ENCODE data around the gene ARHGAP10.

ARHGAP10 gene

DNA sequence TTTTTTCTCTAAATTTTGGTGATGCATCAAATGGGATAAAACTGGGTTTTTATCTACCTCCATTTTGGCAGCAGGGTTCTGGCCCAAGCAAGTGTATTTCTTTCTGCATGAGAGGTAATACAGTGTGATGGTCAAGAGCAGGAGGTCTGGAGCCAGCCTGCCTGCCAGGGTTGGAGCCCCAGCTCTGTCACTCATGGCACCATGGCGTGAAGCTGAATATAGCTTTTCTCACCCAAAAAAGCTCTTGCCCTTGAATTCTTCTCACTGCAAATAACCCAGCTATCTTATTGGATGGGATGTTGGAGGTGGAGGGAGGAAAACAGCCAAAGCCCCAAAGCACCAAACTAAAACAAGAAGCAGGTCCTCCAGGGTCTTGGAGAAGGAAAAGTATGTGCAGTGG, 218.4 kb downstream of the ARHGAP10 start:
- DNase-seq (ENCODE audit: low spot score) = no peak

GRCh38 chr4:147950841-147951240, 219.0 kb downstream of the ARHGAP10 start:
- no peak for DNase-seq (ENCODE audit: low spot score)

DNA sequence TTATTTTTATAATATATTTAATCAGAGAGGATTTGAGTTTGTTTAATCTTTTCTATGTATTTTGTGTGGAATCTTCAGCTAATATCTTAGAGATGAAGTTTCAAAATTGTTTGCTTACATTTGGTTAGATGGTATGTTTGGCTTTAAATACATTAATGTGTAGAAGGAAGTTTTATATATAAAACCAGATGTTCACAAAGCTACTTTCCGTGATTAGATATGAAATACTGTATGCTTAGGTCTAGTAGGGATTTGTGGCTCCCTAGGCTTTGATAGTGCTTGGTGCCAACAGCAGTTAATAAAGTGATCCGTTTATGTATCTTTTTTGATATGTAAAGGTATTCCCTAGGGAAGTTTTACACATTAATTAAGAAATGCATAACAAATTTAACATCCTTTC, 223.0 kb downstream of the ARHGAP10 start:
- no peak for DNase-seq (ENCODE audit: low spot score)

- no peak for DNase-seq (ENCODE audit: low spot score)
These were observed 224.1 kb downstream of the ARHGAP10 start for GRCh38 chr4:147955827-147956558.

GRCh38 chr4:147957446-147957845, 225.6 kb downstream of the ARHGAP10 start:
- DNase-seq (ENCODE audit: low spot score) = no peak

DNA sequence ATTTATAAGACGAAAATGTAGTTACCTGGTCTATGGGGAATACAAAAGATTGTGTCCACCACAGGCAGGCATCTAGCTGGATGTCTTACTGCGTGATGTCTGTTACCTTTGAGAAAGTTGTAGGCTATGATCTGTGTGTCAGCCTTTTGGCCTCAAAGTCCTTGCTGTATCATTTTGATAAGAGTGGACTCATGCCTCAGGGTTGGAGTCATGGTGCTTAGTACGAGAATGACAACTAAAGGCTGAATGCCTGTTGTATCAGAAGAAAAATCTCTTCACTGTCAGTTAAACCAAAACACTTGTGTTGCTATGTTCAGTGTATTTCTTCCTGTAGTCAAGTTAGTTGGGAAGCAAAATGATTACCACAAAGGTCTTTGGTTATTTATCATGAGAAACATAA, 226.2 kb downstream of the ARHGAP10 start:
- DNase-seq (ENCODE audit: low spot score) = no peak

GRCh38 chr4:147958489-147959065, 226.7 kb downstream of the ARHGAP10 start:
- DNase-seq (ENCODE audit: low spot score) = no peak

- DNase-seq (ENCODE audit: low spot score) = no peak
These were observed 229.1 kb downstream of the ARHGAP10 start for GRCh38 chr4:147960971-147961370.

DNA sequence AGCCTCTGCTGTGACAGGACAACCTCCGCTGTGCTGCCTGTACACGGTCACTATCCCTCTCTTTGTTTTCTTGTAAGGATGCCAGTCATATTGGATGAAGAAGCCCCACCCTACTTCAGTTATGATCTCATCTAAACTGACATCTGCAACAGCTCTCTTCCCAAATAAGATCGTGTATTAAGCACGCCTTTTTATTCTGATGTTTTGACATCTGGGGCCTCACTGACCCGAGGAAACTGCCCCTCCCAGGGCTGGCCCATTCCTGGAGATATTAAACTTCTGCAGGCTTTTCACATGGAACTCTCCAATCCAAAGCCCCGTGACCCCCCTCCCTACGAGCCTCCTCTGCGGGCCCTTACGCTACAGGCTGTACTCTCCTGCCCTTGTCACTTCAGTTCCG, 232.0 kb downstream of the ARHGAP10 start:
- DNase-seq (ENCODE audit: low spot score) = no peak

DNA sequence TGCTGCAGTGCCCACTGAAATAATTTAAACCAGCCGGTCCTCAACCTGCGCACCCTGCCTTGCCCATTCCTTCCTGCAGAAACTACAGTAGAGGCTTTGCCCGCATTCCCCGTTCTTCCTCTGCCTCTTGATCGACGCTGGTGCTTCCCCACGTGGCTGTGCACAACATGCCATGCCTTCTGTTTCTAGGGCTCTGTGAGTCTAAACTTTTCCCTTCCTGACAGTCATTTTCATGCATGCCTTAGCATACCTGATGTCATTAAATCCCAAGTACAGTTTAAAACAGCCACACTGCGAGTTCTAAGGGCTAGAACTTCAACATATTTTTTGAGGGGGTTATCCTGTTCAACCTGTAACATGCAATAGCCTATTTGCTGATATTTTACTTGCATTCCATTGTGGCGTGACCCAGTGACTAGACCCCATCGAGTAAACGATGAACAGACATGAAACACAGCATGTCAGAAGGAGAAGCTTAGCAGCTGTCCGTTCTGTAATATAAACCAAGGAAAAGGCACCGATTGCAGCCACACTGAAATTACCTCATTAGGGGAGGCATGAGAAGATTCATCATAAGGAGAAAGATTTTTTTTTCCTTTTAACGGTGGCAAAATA, 232.5 kb downstream of the ARHGAP10 start:
- DNase-seq (ENCODE audit: low spot score) = no peak

- no peak for DNase-seq (ENCODE audit: low spot score)
These were observed 233.2 kb downstream of the ARHGAP10 start for GRCh38 chr4:147965056-147965455.

DNA sequence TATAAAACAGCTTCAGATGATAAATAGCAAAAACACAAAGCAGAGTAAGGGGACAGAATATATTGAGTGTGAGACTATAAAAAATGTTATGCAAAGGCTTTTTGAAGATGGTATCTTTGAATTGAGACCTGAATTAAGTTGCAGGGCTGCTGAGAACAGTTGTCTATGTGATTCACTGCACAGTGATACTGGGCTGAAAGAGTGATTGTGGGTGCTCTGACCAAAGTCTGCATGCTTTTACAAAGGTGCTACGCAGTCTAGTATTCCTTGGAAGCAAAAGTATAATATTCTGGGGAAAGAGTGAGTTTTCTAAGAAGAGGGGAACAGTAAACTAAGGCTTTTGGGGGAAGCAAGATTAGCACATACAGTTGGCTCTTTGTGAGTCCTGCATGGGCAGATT, 234.0 kb downstream of the ARHGAP10 start:
- DNase-seq (ENCODE audit: low spot score) = no peak

GRCh38 chr4:147968641-147969040, 236.8 kb downstream of the ARHGAP10 start:
- no peak for DNase-seq (ENCODE audit: low spot score)

GRCh38 chr4:147969573-147970385, 237.9 kb downstream of the ARHGAP10 start:
- no peak for DNase-seq (ENCODE audit: low spot score)

GRCh38 chr4:147971116-147971515, 239.2 kb downstream of the ARHGAP10 start:
- DNase-seq (ENCODE audit: low spot score) = no peak

DNA sequence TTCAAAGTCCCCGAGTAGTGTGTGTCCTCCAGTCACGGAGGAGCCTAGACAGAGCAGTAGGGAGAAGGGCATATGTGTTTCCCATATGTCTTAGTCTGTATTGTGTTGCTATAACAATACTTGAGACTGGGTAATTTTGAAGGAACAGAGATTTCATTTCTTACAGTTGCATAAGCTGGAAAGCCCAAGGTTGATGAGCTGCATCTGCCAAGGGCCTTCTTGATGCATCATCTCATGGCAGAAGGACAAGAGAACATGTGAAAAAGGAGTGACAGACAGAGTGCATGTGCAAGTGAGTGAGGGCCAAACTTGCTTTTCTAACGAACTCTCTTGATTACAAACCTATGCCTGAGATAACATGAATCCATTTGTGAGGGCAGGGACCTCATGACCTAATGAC, 243.4 kb downstream of the ARHGAP10 start:
- no peak for DNase-seq (ENCODE audit: low spot score)

DNA sequence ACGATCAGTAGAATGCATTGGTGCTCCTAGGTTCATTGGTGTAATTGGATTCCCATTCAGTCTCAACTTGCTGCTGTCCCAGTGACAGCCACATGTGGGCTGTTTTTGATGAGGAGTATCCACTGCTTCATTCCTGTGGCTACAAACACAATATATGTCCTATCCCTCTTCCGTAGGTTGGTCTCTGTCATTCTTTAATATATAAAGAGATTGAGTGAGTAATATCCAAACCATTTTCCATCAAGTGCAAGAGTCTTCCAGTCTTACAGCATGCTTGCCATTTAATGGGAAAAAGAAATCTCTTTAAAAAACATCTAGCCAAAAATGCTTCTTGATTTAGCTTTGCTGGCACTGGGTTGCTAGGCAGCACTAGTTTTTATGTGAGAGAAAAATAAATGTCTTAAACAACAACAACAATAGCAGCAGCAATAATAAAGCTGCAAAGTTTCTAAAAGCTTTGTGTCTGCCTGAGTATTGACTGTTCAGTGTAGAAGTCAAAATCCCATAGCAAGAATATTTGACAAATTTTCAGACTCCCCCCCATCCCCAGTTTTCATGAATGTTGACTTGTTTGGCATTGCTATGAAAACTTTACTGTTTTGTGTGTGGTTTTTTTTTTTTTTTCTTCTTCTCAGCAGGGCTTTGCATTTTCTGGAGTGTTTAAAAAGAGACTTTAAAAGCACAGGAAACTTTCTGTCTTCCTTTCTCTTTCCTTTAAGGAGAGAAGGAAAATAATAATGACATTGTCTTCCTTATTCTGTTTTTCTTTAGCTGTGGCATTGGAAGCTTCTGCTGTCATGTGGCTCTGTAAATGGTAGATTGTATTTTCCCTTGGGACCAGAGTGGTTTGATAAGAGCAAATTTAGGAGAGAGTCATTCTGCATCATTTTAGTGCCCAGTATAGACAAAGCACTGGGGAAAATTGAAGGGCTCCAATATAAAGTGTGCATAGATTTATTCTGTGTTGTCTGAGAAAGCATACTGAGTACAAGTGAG, 244.3 kb downstream of the ARHGAP10 start:
- DNase-seq (ENCODE audit: low spot score) = no peak

- no peak for DNase-seq (ENCODE audit: low spot score)
These were observed 248.7 kb downstream of the ARHGAP10 start for GRCh38 chr4:147980586-147980985.

- no peak for DNase-seq (ENCODE audit: low spot score)
These were observed 249.4 kb downstream of the ARHGAP10 start for GRCh38 chr4:147981305-147981704.

- DNase-seq (ENCODE audit: low spot score) = peak; percentile 50
These were observed 252.3 kb downstream of the ARHGAP10 start for GRCh38 chr4:147984065-147984777.

GRCh38 chr4:147984778-147985138, 252.9 kb downstream of the ARHGAP10 start:
- DNase-seq (ENCODE audit: low spot score) = no peak

Measured in HuH-7 (cell line).